CD4-positive, alpha-beta T cell treated with Interleukin-17A for 4 hours (primary cell): ENCODE data around the gene TET1.
"Not testable (repeated sequence)": the region's sequence is repeated elsewhere in the genome, so short reads cannot be mapped to it uniquely, and the experiment has no call there.

ENCODE experiments used
- DNase-seq: peaks from one replicate; pipeline ENCODE4 v3.0.0-alpha.2; 2020; ENCODE audit warnings: mixed read lengths

The TET1 gene

DNA sequence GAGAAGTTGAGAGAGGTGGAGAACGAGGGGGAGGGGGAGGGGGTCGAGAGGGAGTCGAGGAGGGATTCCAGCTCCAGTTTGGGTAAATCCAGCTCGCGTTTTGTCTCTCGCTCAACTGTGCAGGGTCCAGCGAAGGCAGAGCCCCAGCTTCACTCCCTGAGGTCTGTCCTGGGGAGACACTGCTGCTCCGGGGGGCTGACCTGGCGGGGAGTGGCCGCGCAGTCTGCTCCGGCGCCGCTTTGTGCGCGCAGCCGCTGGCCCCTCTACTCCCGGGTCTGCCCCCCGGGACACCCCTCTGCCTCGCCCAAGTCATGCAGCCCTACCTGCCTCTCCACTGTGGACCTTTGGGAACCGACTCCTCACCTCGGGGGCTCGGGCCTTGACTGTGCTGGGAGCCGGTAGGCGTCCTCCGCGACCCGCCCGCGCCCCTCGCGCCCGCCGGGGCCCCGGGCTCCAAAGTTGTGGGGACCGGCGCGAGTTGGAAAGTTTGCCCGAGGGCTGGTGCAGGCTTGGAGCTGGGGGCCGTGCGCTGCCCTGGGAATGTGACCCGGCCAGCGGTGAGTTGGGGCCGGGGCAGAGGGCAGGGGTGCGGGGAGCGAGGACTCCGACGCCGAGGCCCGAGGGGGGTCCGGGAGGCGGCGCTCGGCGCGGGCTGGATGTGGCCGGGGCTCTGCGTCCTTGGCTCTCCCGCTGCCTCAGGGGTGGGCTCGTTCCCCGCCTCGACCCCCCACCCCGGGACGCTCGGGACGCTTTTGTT lies at the start of gene TET1:
Gene TET1 (plus strand): TSS at position 152 of the 757 bp plus-strand sequence. CDS start 12,002 bp downstream, outside the sequence.
- DNase-seq, result peak; percentile 4

DNA sequence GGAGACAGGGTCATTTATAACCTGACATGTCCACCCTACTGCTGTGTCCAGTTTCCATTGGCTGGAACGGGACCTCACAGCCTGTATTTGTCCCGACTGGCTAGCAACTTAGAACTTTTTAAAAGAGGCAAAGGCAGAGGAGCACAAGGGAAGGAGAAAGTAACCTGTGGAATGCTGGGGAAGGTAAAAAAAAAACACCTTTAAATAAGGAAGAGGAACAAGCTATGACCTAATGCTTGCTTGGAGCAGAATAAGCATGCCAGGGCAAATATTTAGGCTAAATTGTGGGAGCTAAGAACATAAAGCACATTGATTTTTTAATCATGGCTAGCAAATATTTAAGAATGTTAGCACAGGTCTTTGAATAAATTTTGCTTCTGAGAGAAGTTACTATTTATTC lies 43.9 kb upstream of the TET1 start:
- DNase-seq, result not testable (repeated sequence)

DNA sequence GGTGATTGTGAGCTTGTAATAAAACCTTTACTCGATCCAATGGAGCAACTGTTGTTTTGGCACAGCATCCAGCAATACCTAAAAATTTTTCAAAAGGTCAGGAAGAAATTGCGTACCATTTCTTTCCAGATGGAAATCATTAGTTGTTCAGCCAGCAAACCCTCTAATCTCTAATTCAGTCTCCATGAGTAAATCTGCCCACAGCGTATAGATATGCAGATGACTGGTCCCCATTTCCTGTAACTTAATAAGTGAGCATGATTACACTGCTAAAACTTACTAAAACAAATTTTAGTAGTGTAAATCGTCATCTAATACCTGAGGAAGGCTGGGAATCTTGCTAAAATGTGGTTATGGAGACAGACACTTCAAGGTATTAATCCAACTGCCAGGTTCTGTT lies 43.4 kb upstream of the TET1 start:
- no peak for DNase-seq

DNA sequence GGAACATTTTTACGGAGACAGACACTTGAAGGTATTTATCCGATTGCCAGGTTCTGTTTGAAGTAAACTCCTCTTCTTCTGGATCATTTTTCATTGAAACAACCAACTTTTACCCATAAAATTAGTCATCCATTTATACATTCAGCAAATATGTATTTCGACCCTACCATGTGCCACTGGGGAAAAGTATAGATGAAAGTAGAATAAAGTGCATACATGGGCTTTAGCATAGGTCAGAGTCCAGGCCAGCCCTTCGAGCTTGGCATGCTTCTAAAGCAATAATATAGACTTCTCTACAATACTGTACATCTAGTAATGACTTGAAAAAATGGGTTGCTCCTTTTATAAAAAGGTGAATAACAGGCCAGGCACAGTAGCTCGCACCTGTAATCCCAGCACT lies 42.9 kb upstream of the TET1 start:
- DNase-seq, result no peak

DNA sequence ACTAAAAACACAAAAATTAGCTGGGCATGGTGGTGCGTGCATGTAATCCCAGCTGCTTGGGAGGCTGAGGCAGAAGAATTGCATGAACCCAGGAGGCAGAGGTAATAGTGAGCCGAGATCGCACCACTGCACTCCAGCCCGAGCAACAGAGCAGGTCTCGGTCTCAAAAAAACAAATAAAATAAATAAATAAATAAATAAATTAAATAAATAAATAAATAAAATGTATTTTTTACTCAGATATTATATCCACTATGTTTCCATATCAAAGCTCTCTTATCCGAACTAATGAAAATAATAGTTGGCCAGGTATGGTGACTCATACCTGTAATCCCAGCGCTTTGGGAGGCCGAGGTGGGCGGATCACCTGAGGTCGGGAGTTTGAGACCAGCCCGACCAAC lies 41.5 kb upstream of the TET1 start:
- not testable (repeated sequence) for DNase-seq

DNA sequence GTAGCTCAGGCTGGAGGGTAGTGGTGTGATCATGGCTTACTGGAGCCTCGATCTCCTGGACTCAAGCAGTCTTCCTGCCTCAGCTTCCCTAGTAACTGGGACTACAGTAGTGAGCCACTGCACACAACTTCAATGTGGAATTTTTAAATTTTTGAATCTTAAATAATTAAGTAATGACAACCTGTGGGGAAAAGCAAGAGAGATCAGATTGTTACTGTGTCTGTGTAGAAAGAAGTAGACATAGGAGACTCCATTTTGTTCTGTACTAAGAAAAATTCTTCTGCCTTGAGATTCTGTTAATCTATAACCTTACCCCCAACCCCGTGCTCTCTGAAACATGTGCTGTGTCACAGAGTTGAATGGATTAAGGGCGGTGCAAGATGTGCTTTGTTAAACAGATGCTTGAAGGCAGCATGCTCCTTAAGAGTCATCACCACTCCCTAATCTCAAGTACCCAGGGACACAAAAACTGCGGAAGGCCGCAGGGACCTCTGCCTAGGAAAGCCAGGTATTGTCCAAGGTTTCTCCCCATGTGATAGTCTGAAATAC lies 34.6 kb upstream of the TET1 start:
- not testable (repeated sequence) for DNase-seq

DNA sequence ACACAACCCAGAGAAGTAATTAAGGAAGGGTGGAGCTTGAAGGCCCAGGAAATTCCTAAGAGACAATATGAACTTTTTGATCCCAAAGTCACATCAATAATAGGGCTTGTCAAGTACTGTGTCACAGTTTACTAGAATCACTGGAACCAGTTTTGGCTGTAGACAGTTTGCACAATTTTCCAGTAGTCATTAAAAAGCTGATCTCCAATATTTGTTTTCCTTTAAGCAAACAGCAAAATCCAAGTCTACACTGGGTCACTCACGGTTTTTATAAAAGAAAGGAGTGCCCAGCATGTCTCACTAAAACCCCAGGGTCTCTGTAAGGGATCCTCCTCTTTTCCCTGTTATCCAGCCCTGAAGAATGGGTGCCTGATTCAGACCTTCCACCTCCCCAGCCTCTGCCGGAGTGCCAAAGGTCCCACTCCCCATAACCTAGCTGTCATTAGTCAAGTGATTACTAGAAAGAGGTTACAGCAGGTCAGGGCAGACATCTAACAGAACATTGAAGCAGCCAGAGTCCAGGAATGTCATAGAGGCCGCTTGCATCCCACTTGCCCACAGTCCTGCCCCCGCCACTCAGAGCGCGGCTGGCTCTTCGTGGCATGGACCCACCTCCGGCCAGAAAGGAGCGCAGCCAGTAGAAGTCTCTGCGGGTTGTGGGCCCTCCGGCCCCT lies 33.4 kb upstream of the TET1 start:
- no peak for DNase-seq

DNA sequence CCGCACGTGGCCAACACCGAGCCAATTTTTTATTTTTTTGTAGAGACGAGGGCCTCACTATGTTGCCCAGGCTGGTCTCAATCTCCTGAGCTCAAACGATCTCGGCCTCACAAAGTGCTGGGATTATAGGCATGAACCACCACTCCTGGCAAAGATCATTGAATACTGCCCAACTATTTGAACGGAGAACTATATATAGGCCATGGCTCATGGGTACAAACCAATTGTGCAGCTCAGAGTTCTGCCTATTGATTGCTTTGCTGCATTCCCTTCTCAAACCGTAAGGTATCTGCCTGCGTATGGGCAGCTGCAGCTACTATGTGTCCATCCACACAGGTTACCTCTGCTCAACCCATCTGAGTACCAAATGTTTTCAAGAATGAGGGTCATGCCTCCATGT lies 23.2 kb upstream of the TET1 start:
- DNase-seq, result no peak

DNA sequence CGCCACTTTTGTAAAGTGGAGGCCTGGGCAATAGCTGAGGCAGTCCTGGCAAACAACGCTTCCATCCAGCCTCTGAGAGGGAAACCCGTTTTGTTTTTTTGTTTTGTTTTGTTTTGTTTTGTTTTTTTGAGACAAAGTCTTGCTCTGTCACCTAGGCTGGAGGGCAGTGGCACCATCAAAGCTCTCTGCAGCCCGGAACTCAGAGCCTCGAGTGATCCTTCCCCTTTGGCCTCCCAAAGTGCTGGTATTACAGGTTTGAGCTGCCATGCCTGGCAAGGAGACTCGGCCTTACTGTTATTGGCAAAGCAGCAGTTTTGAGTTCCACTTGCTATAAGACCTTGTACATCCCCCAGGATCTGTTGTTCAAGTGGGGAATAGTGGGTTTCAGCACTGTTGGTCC lies 22.3 kb upstream of the TET1 start:
- DNase-seq, result no peak

DNA sequence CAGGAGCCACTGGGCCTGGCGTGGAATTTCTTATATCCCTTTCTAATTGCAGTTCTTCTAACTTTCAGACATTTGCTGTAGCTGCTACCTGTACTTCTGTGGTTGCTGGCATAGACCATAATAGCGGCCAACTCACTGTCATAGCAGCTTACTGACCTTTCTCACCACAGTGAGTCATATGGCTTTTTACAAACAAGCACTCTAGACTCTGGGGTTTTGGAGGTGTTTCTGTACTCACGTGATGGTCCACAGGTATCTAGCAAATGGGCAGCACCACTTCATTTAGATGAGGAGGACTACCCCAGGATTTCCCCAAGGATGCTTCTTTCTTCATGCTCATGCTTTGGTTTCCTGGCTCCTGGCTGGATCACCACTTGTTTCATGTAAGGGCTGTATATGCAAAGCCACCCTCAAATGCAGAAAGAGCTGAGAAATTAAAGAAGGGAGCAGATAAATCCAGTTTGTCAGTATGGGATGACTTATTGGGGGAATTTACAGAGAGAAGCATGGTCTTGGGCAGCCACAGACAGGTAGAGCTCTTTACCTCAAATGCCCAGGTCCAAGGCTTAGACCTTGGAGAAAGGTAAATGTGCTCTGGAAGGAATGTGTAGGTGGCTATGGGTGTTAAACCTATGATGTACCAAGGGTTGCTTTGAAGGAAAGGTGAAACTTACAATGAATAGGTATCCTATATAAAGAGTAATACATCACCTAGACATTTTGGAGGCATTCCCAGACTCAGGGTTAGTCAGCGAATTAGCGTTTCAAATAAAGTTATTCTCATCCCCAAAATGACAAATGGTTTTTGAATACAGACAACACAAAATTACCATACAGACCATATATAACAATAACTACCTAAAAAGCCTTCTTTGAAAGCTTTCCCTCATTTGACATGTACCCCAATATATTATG lies 16.9 kb upstream of the TET1 start:
- DNase-seq, result no peak

DNA sequence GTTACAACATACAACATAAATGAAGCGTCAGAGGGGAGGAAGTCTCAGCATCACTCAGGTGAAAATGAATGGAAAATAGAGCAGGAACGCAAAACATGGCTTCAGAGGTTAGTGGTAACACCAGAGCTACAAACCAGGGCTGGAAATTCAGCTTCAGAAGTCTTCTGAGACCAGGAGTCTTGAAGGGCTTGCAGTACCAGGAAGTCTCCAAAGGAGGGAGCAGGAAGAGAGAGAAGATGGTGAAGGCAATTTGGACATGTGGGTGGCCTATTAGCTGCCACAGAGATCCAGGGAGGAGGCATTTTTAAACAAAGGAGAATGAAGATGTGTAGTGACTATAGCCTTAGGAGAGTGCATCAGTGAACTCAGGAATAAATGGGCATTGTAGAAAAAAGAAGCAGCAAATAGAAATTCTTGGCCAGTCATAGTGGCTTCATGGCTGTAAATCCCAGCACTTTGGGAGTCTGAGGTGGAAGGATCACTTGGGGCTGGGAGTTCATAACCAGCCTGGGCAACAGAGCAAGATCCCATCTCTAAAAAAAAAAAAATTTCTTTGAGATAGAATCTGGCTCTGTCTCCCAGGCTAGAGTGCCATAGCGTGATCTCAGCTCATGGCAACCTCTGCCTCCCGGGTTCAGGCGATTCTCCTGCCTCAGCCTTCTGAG lies 9.3 kb upstream of the TET1 start:
- peak; percentile 36 for DNase-seq

DNA sequence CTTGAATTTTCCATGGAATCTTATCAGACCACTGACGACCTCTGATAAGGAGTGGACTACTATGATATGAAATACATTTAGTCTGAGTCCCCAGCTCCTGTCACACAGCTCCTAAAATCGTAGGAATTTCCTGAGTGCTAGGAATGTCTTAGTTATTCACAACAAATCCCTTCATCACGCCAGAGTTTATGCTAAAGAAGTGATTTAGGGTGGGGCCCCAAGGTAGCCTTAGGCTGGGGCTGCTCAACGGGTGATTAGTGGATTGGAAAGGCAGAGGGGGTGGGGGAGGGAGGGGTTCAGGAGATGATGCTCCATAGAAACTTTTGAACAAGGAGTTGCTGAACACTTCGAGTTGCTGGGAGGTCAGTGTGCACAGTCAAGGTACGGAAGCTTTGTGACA lies 7.0 kb upstream of the TET1 start:
- DNase-seq, result no peak

DNA sequence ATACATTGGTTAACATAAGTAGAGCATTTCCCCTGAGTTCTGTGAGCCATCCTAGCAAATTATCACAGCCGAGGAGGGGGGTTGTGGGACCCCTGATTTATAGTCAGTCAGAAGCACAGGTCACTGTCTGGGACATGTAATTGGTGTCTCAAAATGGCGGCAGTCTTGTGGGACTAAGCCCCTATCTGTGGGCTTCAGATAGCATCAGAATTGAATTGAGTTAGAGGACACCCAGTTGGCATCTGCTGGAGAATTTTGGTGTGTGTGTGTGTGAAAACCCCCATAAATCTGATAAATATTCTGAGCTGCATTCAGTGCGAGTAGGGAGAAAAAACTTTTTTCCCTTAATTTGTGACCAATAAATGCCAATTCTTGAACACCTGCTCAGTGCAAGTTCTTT lies 6.5 kb upstream of the TET1 start:
- DNase-seq, result no peak

DNA sequence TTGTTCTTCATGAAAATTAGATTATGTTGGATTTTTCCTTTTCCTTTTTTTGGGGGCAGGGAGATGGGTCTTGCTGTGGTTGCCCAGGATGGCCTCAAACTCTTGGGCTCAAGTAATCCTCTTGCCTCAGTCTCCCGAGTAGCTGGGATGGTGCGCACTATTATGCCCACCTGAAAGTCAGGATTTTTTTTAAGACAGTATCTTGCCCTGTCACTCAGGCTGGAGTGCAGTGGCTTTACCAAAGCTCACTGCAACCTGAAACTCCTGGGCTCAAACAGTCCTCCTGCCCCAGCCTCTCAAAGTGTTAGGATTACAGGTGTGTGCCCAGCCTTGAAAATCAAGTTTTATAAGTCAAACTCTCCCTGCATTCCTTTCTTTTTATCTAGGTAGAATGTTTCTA lies 1.7 kb upstream of the TET1 start:
- DNase-seq, result no peak

DNA sequence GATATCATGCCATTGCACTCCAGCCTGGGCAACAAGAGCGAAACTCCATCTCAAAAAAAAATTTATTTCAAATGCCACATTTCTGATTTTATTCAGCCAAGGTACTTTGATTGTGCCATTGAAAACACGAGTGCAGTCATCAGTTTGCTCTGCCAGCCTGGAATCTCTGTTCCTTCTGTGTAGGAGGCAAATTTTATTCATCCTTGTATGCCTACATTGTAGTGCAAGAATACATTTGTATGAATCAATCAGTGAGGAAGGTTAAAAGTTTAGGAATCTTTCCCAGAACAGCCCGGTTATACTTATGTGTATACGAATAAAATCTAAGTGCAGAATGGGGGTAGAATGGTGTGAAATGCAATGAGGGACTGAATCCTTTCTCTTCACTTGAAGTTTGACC lies 886 bp upstream of the TET1 start:
- DNase-seq, result no peak

DNA sequence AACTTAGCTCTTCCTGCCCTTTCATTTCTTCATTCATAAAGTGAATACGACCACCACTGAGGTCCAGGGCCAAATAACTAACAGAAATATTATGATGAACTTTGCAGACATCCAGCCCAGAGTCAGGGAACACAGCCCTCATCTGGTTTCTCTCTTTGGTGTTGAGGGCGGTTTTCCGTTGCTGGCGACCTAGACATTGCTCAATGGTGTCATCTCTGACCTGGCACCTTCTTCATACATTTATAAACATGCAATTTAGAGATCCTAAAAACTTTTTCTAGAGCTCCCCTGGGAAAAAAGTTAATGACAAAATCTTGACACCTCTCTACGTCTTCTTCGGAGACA lies 324 bp upstream of the TET1 start:
- DNase-seq, result no peak

DNA sequence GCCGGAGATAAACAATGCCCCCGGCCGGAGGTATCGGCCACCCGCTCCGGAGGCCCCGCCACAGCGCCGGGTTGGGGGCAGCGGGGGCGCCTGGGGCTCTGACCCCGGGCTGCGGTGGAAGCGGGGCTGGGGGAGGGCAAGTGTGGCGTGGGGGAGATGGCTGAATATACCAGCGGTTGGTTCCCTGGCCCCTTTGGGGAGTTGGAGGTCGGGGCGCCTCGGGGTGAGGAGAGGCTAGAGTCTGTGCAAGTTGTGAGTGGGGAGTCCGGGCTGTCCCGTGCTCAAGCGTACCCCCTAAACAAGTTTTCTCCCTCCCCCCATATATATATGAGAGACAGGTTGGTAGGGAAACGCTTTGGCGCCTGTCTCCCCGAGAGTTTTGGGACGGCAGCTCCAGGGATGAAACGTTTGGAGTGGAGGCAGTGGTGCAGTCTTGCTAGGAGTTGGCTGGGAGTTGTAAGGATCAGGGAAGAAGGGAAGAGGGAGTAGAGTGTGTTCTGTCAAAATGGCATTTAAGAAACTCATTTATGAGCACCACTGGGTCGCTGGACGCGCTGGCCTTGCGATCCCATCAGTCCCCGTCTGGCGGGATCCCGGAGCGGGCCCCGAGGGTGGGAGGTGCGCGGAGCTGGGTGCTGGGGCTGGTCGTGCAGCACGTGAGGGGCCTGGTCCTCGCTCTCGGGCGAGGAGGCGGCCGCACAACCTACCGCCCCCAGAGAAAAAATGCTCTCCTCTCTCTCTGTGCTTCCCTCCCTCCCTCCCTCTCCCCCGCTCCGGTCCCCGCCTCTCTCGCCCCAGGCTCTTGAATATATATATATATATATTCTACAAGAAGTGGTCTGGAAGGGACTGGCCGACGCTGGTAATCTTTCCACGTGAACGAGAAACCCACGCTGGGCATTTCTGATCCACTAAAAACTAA lies 1.1 kb downstream of the TET1 start:
- no peak for DNase-seq

DNA sequence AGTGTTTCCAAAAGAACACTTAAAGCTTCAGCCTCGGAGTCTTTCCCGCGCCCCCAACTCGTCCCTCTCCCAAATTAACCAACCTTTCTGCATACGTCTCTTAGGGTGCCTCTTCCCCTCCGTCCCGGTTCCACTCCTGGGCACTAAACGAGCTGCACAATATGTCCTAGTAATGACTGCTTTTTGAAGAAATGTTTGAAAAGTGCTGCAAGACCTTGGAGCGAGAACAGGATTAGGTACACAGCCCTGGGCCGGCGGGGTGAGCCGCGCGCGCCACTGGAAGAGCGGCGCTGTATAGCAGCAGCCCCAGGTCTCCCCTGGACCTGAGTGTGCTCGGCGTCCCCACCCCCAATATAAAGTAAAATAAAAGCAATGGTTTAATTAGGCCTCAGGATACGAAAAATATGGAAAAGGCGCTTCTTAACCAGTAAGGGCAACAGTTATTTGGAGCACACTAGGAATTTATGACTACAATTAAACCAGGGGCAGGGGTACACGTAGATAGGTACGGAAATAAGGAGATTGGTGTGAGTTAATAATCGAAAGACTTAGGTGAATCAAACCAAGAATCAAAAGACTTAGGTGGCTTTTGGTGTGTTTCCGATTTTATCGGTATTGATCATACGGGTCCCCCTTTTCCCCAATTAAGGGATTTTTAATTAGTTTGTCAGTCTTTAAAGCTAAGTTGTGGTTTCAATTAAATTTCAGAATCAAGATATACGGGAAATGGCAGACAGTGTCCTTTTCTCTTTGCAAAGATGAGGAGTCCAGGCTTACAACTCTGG lies 1.9 kb downstream of the TET1 start:
- DNase-seq, result no peak

DNA sequence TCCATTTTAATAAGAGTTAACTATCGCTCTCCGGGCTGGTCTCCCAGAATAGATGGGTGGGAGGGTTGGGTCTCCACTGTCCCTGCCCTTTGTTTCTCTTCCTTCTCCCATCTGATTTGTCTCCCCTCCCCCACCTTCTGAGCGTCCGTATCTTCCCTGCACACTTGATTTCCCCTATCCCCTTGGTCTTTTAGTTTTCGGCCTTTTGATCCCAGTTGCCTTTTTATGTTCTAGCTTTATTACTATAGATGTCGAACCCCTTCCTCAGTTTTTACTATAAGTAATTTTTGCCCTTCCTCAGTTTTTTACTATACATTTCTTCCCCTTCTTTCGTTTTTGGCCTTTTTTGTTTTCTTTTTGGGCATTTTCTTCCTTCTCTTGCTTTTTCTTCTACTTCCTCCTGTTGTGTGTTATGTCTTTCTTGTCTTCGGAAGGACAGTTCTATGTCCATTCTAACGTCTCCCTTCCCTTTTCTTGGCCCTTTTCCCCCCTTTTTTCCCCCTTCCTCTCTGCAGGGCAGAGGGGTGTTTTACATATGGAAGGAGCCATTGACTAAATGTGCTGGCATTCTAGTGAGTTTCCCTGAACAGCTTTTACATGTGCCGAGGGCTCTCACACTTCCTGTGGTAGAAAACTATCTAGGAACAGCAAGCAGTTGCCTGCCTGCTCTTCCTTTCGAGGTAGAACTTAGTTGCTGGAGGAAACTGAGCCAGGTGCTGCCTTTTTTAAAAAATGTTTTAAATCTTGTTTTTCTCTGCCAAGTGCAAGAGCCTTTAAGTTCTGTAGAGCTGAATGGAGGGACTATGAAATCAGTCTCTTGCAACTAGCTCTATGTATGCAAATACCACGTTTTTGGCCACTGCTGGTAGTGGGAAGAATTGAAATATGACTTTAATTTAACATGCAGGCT lies 2.8 kb downstream of the TET1 start:
- no peak for DNase-seq

DNA sequence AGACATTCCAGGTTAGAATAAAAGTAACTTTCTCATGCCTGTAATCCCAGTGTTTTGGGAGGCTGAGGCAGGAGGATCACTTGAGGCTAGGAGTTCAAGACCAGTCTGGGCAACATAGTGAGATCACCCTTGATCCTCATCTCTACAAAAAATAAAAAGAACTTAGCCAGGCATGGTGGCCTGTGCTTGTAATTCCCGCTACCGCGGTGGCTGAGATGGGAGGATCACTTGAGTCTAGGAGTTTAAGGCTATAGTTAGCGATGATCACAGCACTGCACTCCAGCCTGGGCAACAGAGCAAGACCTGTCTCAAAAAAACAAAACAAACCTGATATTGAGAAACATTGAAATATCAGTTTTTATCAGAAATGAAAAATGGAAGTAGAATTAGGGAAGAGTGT lies 4.6 kb downstream of the TET1 start:
- no peak for DNase-seq
